Left colon (tissue), 2 donors: ENCODE measurements around the gene PRKRA. TPM values are rescaled to one million over a fixed set of nuclear protein-coding genes. Genes with fewer than 3 reads are reported as not detected.
"Not testable (repeated sequence)": the region's sequence is repeated elsewhere in the genome, so short reads cannot be mapped to it uniquely, and the experiment has no call there.

Experiments
- ATAC-seq: fragments of 200-7000 bp; cut with Tn5 transposase; one replicate; pipeline ENCODE4 v1.9.1; 2020; ENCODE audit warnings: mild to moderate bottlenecking, moderate library complexity
- DNase-seq, 2 donors: peaks; one replicate each; pipeline ENCODE4 v3.0.0-alpha.2; 2020
- intact Hi-C, 2 donors: fragments of 100-400 bp; cut with DNase I in 1 of 2; cut with micrococcal nuclease in 1 of 2; formaldehyde crosslinking; loops; one replicate each; pipeline versions ENCODE4 v1.11.2 to v1.14.0; 2022; cut with DNase I, micrococcal nuclease
- total RNA-seq, 2 donors: library from RNA; stranded (reverse); fragmentation: NEBNext Ultra II Directional; extraction: Animal tissue kit (Norgen Biotek cat#: 25700); gene quantifications; one replicate each; pipeline ENCODE4 v1.2.1, GENCODE V29; 2021
- donor health status: DM: no; HTN: no; CAD: no.
- donor health status: DM: yes; HTN: yes; CAD: no.

PRKRA gene
- total RNA-seq, 2 donors from 2014 or later: 31.1 to 31.4 TPM

- ATAC-seq (no peak), DNase-seq (no peak)
- intact Hi-C loops: no loop called here
Measured at GRCh38 chr2:178420463-178420999, 30.4 kb downstream of the PRKRA start.

- intact Hi-C loops: no loop called here
- peak; percentile 39 for ATAC-seq
- no peak for DNase-seq
Measured at GRCh38 chr2:178419123-178419522, 31.9 kb downstream of the PRKRA start.

GRCh38 chr2:178418426-178418825 is 32.5 kb downstream of the PRKRA start:
- ATAC-seq (no peak), DNase-seq (no peak)
- intact Hi-C loops: no loop called here

GRCh38 chr2:178417916-178418315 is 33.1 kb downstream of the PRKRA start:
- intact Hi-C loops: no loop called here
- no peak for ATAC-seq
- DNase-seq: no peak

- DNase-seq (no peak), ATAC-seq (no peak)
- intact Hi-C loops: no loop called here
Measured at GRCh38 chr2:178415979-178416378, 35.0 kb downstream of the PRKRA start.

GRCh38 chr2:178414266-178415247 is 36.4 kb downstream of the PRKRA start:
- intact Hi-C loops: no loop called here

GRCh38 chr2:178413472-178414265 is 37.3 kb downstream of the PRKRA start:
- peak; percentile 73 for ATAC-seq
- intact Hi-C loops: no loop called here

More at GRCh38 chr2:178414266-178415247, 36.4 kb downstream of the PRKRA start:
- ATAC-seq (peak; percentile 96), DNase-seq (peak; percentile 87 to 91)

GRCh38 chr2:178412453-178412852 is 38.5 kb downstream of the PRKRA start:
- intact Hi-C loops, DNase-seq: not testable (repeated sequence)

More at GRCh38 chr2:178413472-178414265, 37.3 kb downstream of the PRKRA start:
- DNase-seq: peak; percentile 59 to 78

GRCh38 chr2:178412047-178412446 is 38.9 kb downstream of the PRKRA start:
- ATAC-seq (peak; percentile 12), DNase-seq (peak in 1 of 2 donors; percentile 59)
- intact Hi-C loops: no loop called here

More at GRCh38 chr2:178412453-178412852, 38.5 kb downstream of the PRKRA start:
- ATAC-seq: not testable (repeated sequence)

GRCh38 chr2:178409261-178409660 is 41.7 kb downstream of the PRKRA start:
- ATAC-seq: no peak
- DNase-seq: no peak
- intact Hi-C loops: no loop called here

- ATAC-seq: peak; percentile 76
- peak; percentile 34 to 47 for DNase-seq
Measured at GRCh38 chr2:178404368-178404767, 46.6 kb downstream of the PRKRA start.

GRCh38 chr2:178403671-178404306 is 47.2 kb downstream of the PRKRA start:
- ATAC-seq (no peak), DNase-seq (no peak)
- intact Hi-C loops: no loop called here

More at GRCh38 chr2:178404368-178404767, 46.6 kb downstream of the PRKRA start:
- intact Hi-C loops: no loop called here

GRCh38 chr2:178401994-178402437 is 49.0 kb downstream of the PRKRA start:
- DNase-seq (no peak), ATAC-seq (no peak)
- intact Hi-C loops: no loop called here

- no peak for DNase-seq
- intact Hi-C loops: no loop called here
- ATAC-seq: peak; percentile 63
Measured at GRCh38 chr2:178397002-178397605, 53.9 kb downstream of the PRKRA start.

GRCh38 chr2:178395941-178396570 is 54.9 kb downstream of the PRKRA start:
- intact Hi-C loops: no loop called here
- no peak for ATAC-seq
- no peak for DNase-seq

- intact Hi-C loops: no loop called here
- DNase-seq: no peak
Measured at GRCh38 chr2:178395295-178395694, 55.7 kb downstream of the PRKRA start.

GRCh38 chr2:178394859-178395258 is 56.1 kb downstream of the PRKRA start:
- intact Hi-C loops: no loop called here
- ATAC-seq (no peak), DNase-seq (no peak)

More at GRCh38 chr2:178395295-178395694, 55.7 kb downstream of the PRKRA start:
- ATAC-seq: no peak

- intact Hi-C loops: no loop called here
- DNase-seq (no peak), ATAC-seq (no peak)
Measured at GRCh38 chr2:178392215-178392614, 58.8 kb downstream of the PRKRA start.
